DOHH2 (cell line): ENCODE measurements around the gene ZNF101.

Experiments used
- EZH2phosphoT487 ChIP-seq: fragments of 200-600 bp; sonication (generic); IDR thresholded peaks from 2 replicates; pipeline ENCODE4 v1.6.1; 2017; ENCODE audit warnings: borderline replicate concordance, mild to moderate bottlenecking, antibody characterized with exemption, low read length, moderate library complexity, mixed read lengths
- TF ChIP-seq, protein P1 (sequence below): fragments of 200-600 bp; sonication (generic); IDR thresholded peaks from one replicate; pipeline ENCODE4 v1.5.1; 2014; ENCODE audit warnings: antibody characterized with exemption, mild to moderate bottlenecking, low read depth, low read length; ENCODE audit not compliant: poor library complexity, severe bottlenecking

DNA sequence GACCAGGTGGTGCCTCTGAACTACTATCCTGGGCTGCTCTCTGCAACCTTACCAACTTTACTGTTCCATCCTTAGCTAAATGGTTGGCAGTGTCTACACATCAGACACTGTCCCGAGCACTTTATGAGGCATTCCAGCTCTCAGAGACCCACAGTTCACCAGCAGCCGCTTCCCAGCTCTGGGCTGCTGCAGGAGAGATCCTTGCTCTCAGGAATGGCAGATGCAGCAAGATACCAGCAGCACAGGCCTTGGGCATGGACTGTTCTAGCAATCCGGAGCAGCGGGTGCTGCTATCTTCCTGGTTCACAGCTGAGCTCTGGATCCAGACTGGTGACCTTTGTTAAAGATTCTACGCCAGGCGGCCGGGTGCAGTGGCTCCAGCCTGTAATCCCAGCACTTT is 37.3 kb upstream of the ZNF101 start:
- TF ChIP-seq, protein P1, sequence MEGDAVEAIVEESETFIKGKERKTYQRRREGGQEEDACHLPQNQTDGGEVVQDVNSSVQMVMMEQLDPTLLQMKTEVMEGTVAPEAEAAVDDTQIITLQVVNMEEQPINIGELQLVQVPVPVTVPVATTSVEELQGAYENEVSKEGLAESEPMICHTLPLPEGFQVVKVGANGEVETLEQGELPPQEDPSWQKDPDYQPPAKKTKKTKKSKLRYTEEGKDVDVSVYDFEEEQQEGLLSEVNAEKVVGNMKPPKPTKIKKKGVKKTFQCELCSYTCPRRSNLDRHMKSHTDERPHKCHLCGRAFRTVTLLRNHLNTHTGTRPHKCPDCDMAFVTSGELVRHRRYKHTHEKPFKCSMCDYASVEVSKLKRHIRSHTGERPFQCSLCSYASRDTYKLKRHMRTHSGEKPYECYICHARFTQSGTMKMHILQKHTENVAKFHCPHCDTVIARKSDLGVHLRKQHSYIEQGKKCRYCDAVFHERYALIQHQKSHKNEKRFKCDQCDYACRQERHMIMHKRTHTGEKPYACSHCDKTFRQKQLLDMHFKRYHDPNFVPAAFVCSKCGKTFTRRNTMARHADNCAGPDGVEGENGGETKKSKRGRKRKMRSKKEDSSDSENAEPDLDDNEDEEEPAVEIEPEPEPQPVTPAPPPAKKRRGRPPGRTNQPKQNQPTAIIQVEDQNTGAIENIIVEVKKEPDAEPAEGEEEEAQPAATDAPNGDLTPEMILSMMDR: no peak
- TF ChIP-seq EZH2phosphoT487: no peak
